Hepatocyte (in vitro differentiated cells): ENCODE measurements around the gene KCNMA1. TPM values are rescaled to one million over a fixed set of nuclear protein-coding genes. Genes with fewer than 3 reads are reported as not detected.

Source experiments
- DNase-seq: peaks from one replicate; pipeline ENCODE4 v3.0.0-alpha.2; 2016; ENCODE audit warnings: low spot score
- H2AFZ ChIP-seq: fragments of 200-600 bp; sonication (generic); 2 replicates; pipeline ENCODE4 v1.6.0; 2016; ENCODE audit warnings: antibody characterized with exemption, mild to moderate bottlenecking
- H3K27ac ChIP-seq: fragments of 200-600 bp; sonication (generic); 2 replicates; pipeline ENCODE4 v1.5.1; 2016; ENCODE audit warnings: mild to moderate bottlenecking
- H3K27me3 ChIP-seq: fragments of 200-600 bp; sonication (generic); 2 replicates; pipeline ENCODE4 v1.6.1; 2016
- H3K36me3 ChIP-seq: fragments of 200-600 bp; sonication (generic); replicated peaks from 2 replicates; pipeline ENCODE4 v1.5.1; 2016; ENCODE audit warnings: low read depth; ENCODE audit not compliant: insufficient read depth
- H3K4me1 ChIP-seq: fragments of 200-600 bp; sonication (generic); 2 replicates; pipeline ENCODE4 v1.5.1; 2016; ENCODE audit warnings: mild to moderate bottlenecking, moderate library complexity; ENCODE audit not compliant: insufficient read depth
- H3K4me2 ChIP-seq: fragments of 200-600 bp; sonication (generic); 2 replicates; pipeline ENCODE4 v1.6.0; 2016
- H3K4me3 ChIP-seq: fragments of 200-600 bp; sonication (generic); 2 replicates; pipeline ENCODE4 v1.5.1; 2016; ENCODE audit warnings: mild to moderate bottlenecking
- H3K79me2 ChIP-seq: fragments of 200-600 bp; sonication (generic); 2 replicates; pipeline ENCODE4 v1.6.0; 2017; ENCODE audit warnings: mild to moderate bottlenecking
- H3K9me2 ChIP-seq: fragments of 200-600 bp; sonication (generic); replicated peaks from 2 replicates; pipeline ENCODE4 v1.6.0; 2017; ENCODE audit warnings: mild to moderate bottlenecking; ENCODE audit not compliant: insufficient read depth
- H3K9me3 ChIP-seq: fragments of 200-600 bp; sonication (generic); 2 replicates; pipeline ENCODE4 v1.5.1; 2016; ENCODE audit warnings: low read depth, mild to moderate bottlenecking
- H4K20me1 ChIP-seq: fragments of 200-600 bp; sonication (generic); 2 replicates; pipeline ENCODE4 v1.6.0; 2016; ENCODE audit warnings: mild to moderate bottlenecking; ENCODE audit not compliant: insufficient read depth, poor library complexity, severe bottlenecking
- CTCF ChIP-seq: fragments of 200-600 bp; sonication (generic); IDR thresholded peaks from 2 replicates; pipeline ENCODE4 v1.5.1; 2016; ENCODE audit warnings: antibody characterized with exemption, mild to moderate bottlenecking; ENCODE audit not compliant: poor library complexity
- EZH2 ChIP-seq: fragments of 200-600 bp; sonication (generic); IDR thresholded peaks from 2 replicates; pipeline ENCODE4 v1.6.1; 2016; ENCODE audit warnings: antibody characterized with exemption, mild to moderate bottlenecking, borderline replicate concordance
- EZH2phosphoT487 ChIP-seq: fragments of 200-600 bp; sonication (generic); IDR thresholded peaks from one replicate; pipeline ENCODE4 v1.6.1; 2018; ENCODE audit warnings: antibody characterized with exemption, mild to moderate bottlenecking, low read depth, moderate library complexity; ENCODE audit not compliant: unreplicated experiment, severe bottlenecking
- WGBS: methylation state at CpG from one replicate; pipeline ENCODE4 v1.1.6; 2016; ENCODE audit warnings: low lambda C conversion rate; ENCODE audit errors: missing lambda C conversion rate; 5-methylcytosine and 5-hydroxymethylcytosine counted together
- polyA plus RNA-seq: library from polyadenylated mRNA; unstranded; fragments of >200 nt; fragmentation: Nextera tagmentation; extraction: Ambion mirVana; gene quantifications from 2 replicates; pipeline ENCODE4 v1.2.1, GENCODE V29; 2016
- total RNA-seq: library from RNA; depleted of rRNA; stranded (reverse); fragments of >200 nt; gene quantifications from 2 replicates; pipeline ENCODE4 v1.2.3, GENCODE V29; 2014

Gene KCNMA1
- total and polyA plus RNA-seq, 2 experiments from 2014 or later = 42.6 to 73.3 TPM

- H3K27ac ChIP-seq = no peak overlapping the region
- 42% methylated on average over 1 of the region's 1 CpG for WGBS
These were observed 352.0 kb downstream of the KCNMA1 start for GRCh38 chr10:77285529-77286182.

GRCh38 chr10:77284797-77285196, 352.8 kb downstream of the KCNMA1 start:
- Histone ChIP-seq H3K36me3 (no peaks in the 10 kb centered on the region), H3K4me1 (peaks cover 35% of the 10 kb centered on the region), H3K4me3 (no peak overlapping the region), H3K27ac (no peak overlapping the region), H3K79me2 (no peaks in the 10 kb centered on the region), H3K9me2 (no peaks in the 10 kb centered on the region), H3K4me2 (no peak overlapping the region), H4K20me1 (no peaks in the 10 kb centered on the region), H3K27me3 (peaks cover 4% of the 10 kb centered on the region), H2AFZ (no peak overlapping the region), H3K9me3 (no peaks in the 10 kb centered on the region)
- DNase-seq = no peak
- TF ChIP-seq EZH2 = no peak
- TF ChIP-seq EZH2phosphoT487 = no peak
- TF ChIP-seq CTCF = no peak
- WGBS = 72% methylated on average over 6 of the region's 6 CpGs

More at GRCh38 chr10:77285529-77286182, 352.0 kb downstream of the KCNMA1 start:
- Histone ChIP-seq H3K27me3 (peaks cover 4% of the 10 kb centered on the region), H3K4me2 (no peak overlapping the region), H4K20me1 (no peaks in the 10 kb centered on the region), H3K9me2 (no peaks in the 10 kb centered on the region), H3K4me3 (no peak overlapping the region), H3K4me1 (peaks cover 43% of the 10 kb centered on the region), H3K9me3 (no peaks in the 10 kb centered on the region), H3K36me3 (no peaks in the 10 kb centered on the region), H3K79me2 (no peaks in the 10 kb centered on the region), H2AFZ (no peak overlapping the region)
- TF ChIP-seq CTCF = no peak
- no peak for TF ChIP-seq EZH2
- TF ChIP-seq EZH2phosphoT487 = no peak
- no peak for DNase-seq

GRCh38 chr10:77283326-77283725, 354.3 kb downstream of the KCNMA1 start:
- WGBS = 38% methylated on average over 3 of the region's 3 CpGs
- peaks cover 4% of the 10 kb centered on the region for H3K27me3 ChIP-seq
- H3K27ac ChIP-seq = no peak overlapping the region
- H3K9me3 ChIP-seq = no peaks in the 10 kb centered on the region
- H2AFZ ChIP-seq = no peak overlapping the region
- H3K4me2 ChIP-seq = no peak overlapping the region
- H3K4me3 ChIP-seq = no peak overlapping the region
- H3K36me3 ChIP-seq = no peaks in the 10 kb centered on the region
- H4K20me1 ChIP-seq = no peaks in the 10 kb centered on the region
- no peaks in the 10 kb centered on the region for H3K79me2 ChIP-seq
- no peaks in the 10 kb centered on the region for H3K9me2 ChIP-seq
- DNase-seq = no peak
- peaks cover 22% of the 10 kb centered on the region for H3K4me1 ChIP-seq
- TF ChIP-seq EZH2phosphoT487 = no peak
- no peak for TF ChIP-seq CTCF
